ENCODE results near the gene ONECUT2.

The ONECUT2 gene

DNA sequence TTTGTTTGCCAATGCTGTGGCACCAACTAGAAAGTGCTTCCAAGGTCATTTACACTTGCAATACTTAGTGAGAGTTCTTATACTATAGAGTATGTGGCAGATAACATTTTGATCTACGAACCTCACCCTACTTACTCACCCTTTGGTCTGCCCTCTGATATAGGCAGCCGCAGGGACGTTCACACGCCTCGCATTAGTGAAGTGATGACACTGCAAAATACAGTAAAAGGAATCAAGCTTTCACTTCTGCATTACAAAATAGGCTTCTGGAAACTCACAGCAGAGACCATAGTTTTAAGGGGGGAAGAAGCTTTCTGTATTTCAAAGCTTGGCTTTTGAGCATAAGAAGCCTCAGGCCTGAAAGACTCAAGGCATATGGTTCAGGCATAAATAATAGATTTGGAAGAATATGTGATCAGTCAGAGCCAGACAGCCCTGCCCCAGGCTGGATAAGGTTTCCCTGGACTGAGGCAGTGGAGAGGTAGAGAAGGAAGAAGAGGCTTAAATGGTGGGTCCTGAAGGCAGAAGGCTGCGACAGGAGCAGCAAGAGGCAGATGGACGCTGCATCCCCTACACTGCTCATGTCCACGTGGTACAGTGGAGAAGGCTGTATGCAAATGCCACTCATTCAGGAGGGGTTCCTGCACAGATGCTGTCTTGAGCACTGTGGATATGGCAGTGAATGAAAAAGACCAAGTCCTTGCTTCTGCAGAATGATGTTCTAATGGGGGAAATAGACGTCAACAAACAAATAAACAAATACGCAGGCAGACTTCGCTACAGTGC lies 88.2 kb downstream of the ONECUT2 start:
- TF ChIP-seq CTCF (IDR thresholded peaks at IDR 0.05; ENCODE audit: extremely low read depth, missing control alignments), result no peak
- DNase-seq (ENCODE audit: low spot score), result peak; percentile 23

DNA sequence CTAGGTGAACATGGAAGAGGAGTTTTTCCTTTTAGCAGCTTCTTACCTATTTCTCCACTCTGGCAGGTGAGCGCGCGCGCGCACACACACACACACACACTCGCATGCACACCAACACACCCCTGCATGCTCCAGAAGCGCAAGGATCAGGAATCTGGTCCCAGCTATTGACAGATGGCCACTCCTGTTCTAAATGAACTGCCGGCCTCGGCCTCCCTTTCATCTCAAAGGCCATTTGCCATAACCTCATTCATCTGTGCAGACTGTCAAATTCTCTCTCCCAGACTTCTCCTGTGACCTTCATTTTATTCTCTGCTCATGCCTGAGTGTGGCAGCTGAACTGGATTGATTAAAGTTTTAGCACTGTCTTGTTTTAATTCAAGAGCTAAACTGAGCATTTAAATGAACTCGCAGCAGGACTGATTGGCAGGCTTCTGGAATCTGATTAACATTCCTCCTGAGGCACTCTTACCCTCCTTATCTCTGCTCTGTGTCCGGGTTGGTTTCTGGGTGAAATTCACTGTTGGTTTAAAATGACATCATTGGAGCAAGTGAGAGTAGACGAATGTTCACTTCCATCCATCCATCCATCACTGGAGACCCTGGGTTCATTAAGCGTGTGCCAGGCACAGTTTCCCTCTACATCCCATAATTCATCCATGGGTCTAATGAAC lies 92.5 kb downstream of the ONECUT2 start:
- DNase-seq (ENCODE audit: low spot score), result no peak
- TF ChIP-seq CTCF (IDR thresholded peaks at IDR 0.05; ENCODE audit: extremely low read depth, missing control alignments), result no peak

- DNase-seq (ENCODE audit: low spot score), result no peak
- no peak for TF ChIP-seq CTCF (IDR thresholded peaks at IDR 0.05; ENCODE audit: extremely low read depth, missing control alignments)
Measured at GRCh38 chr18:57529151-57529550, 94.0 kb downstream of the ONECUT2 start.

DNA sequence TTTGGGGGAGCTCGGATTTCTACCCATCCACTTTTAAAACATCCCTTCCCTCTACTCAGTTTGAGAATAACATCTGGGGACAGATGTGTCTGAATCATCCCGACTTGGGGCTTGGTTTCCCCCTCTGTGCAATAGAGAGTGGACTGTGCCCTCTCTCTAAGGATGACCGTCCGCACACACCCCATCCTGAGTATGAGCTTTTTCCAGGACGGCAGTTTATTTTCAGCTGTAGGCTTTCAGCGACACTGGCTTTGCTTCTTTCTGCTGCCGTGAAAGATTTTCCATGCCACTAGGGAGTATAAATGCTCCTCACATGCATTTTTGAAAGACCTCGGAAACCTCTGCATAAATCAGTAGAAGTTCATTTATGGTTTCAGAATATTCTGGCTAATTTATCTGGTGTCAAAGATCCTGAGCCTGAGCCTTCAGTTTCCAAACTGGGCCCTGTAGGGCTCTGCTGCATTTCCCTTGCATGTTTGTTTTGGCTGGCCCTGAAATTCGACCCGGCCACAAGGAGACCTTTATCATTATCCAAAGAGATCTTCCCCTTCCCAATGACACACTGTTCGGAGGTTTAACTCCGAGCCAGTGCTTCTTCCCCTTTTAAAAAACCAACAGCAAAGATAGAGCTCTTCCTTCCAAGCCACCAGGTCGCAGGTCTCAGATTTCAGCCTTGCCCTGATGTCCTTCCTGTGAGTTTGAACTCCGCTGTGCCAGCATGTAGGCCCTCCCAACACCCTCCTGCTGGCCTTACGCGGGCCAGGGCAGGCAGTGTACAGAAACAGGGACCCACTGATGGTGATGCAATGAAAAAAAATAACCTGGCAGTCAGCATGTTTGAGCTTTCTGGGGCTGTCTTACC lies 98.1 kb downstream of the ONECUT2 start:
- no peak for TF ChIP-seq CTCF (IDR thresholded peaks at IDR 0.05; ENCODE audit: extremely low read depth, missing control alignments)
- no peak for DNase-seq (ENCODE audit: low spot score)

GRCh38 chr18:57533868-57534510 lies 98.8 kb downstream of the ONECUT2 start:
- TF ChIP-seq CTCF (IDR thresholded peaks at IDR 0.05; ENCODE audit: extremely low read depth, missing control alignments), result no peak
- DNase-seq (ENCODE audit: low spot score), result no peak

GRCh38 chr18:57534511-57534909 lies 99.3 kb downstream of the ONECUT2 start:
- no peak for TF ChIP-seq CTCF (IDR thresholded peaks at IDR 0.05; ENCODE audit: extremely low read depth, missing control alignments)
- DNase-seq (ENCODE audit: low spot score), result no peak

All from GM20000 (cell line).